K562 (cell line): Measurements from ENCODE around the gene TMIGD2. TPM values are rescaled to one million over a fixed set of nuclear protein-coding genes. Genes with fewer than 3 reads are reported as not detected.

Experiments used
- DIDO1 ChIP-seq: fragments of 450-650 bp; IDR thresholded peaks from 2 replicates; pipeline ENCODE4 v1.6.1; 2016; ENCODE audit warnings: low read depth, missing biosample characterization, missing genetic modification characterization
- E2F3 ChIP-seq: fragments of 250-450 bp; sonication (Bioruptor Pico); IDR thresholded peaks from 2 replicates; pipeline ENCODE4 v1.4.0; 2020; ENCODE audit warnings: mild to moderate bottlenecking
- EWSR1 ChIP-seq: fragments of 450-650 bp; IDR thresholded peaks from 2 replicates; pipeline ENCODE4 v1.6.1; 2018; ENCODE audit warnings: borderline replicate concordance, mild to moderate bottlenecking, low read depth, moderate library complexity; ENCODE audit not compliant: partially characterized antibody
- IRF2 ChIP-seq: sonication (generic); formaldehyde crosslinking; IDR thresholded peaks from 2 replicates; pipeline ENCODE4 v1.8.1; 2022; ENCODE audit warnings: mild to moderate bottlenecking, missing genetic modification reagents
- MEF2D ChIP-seq: conservative IDR thresholded peaks from 2 replicates; pipeline ENCODE4 v1.6.1; 2016; ENCODE audit warnings: low read depth, missing genetic modification characterization, missing compliant biosample characterization
- MTA3 ChIP-seq: fragments of 450-650 bp; formaldehyde crosslinking; IDR thresholded peaks from 2 replicates; pipeline ENCODE4 v1.6.1; 2017; ENCODE audit warnings: mild to moderate bottlenecking, borderline replicate concordance
- NCOA6 ChIP-seq: fragments of 450-650 bp; IDR thresholded peaks from 2 replicates; pipeline ENCODE4 v1.6.1; 2017; ENCODE audit warnings: mild to moderate bottlenecking
- PTRF ChIP-seq: fragments of 450-650 bp; IDR thresholded peaks from 2 replicates; pipeline ENCODE4 v1.6.1; 2016; ENCODE audit warnings: mild to moderate bottlenecking, missing genetic modification characterization, missing compliant biosample characterization
- PTTG1 ChIP-seq: fragments of 450-650 bp; IDR thresholded peaks from 2 replicates; pipeline ENCODE4 v1.6.1; 2016; ENCODE audit warnings: low read depth, mild to moderate bottlenecking, missing genetic modification characterization, missing compliant biosample characterization
- RBM15 ChIP-seq: fragments of 200-400 bp; formaldehyde crosslinking; IDR thresholded peaks from 2 replicates; pipeline ENCODE4 v1.6.1; 2018; ENCODE audit warnings: mild to moderate bottlenecking, low read length, moderate library complexity; ENCODE audit not compliant: insufficient read depth
- SP1 ChIP-seq: sonication (generic); formaldehyde crosslinking; IDR thresholded peaks from 2 replicates; pipeline ENCODE4 v1.8.1; 2022; ENCODE audit warnings: mild to moderate bottlenecking, missing genetic modification reagents
- STAT5B ChIP-seq: fragments of 250-450 bp; sonication (Bioruptor Pico); IDR thresholded peaks from 2 replicates; pipeline ENCODE4 v1.8.0; 2021; ENCODE audit warnings: mild to moderate bottlenecking, inconsistent platforms
- TARDBP ChIP-seq: fragments of 450-650 bp; IDR thresholded peaks from 2 replicates; pipeline ENCODE4 v1.6.1; 2016
- TBP ChIP-seq: optimal IDR thresholded peaks from 2 replicates; pipeline ENCODE3; 2011; ENCODE audit warnings: low read depth, low read length, improper control_type of control experiment
- ZNF24 ChIP-seq: fragments of 450-650 bp; IDR thresholded peaks from 2 replicates; pipeline ENCODE4 v1.6.1; 2016
- ZNF584 ChIP-seq: fragments of 200-800 bp; sonication (Bioruptor generic); IDR thresholded peaks from 2 replicates; pipeline ENCODE4 v1.6.1; 2016; ENCODE audit warnings: low read depth, mild to moderate bottlenecking, missing genetic modification characterization, missing compliant biosample characterization
- ZNF766 ChIP-seq: fragments of 200-800 bp; sonication (Bioruptor generic); conservative IDR thresholded peaks from 2 replicates; pipeline ENCODE4 v1.6.1; 2016; ENCODE audit warnings: missing genetic modification characterization, missing compliant biosample characterization
- polyA plus RNA-seq, 8 experiments: library from polyadenylated mRNA; depleted of rRNA in 4 of 8; stranded (reverse) in 5 of 8; unstranded in 3 of 8; fragments of >200 nt; fragmentation: Nextera tagmentation in 2 of 8; fragmentation: Illumina TruSeq in 1 of 8; extraction: Ambion mirVana in 2 of 8; extraction: Trizol in 1 of 8; gene quantifications; 2 replicates each; pipeline versions ENCODE4 v1.2.1 to v1.2.3, GENCODE V29; 2011 to 2014; ENCODE audit warnings: inconsistent platforms in 1 of 8, missing spikeins in 1 of 8
- total RNA-seq, 7 experiments: library from RNA; depleted of rRNA in 6 of 7; stranded (reverse); fragments of >200 nt in 6 of 7; fragmentation: Illumina TruSeq in 2 of 7; extraction: Trizol in 2 of 7; gene quantifications; 2 replicates each; pipeline versions ENCODE4 v1.2.1 to v1.2.3, GENCODE V29; 2011 to 2021; ENCODE audit warnings: low replicate concordance in 1 of 7
- TF ChIP-seq, protein P1 (sequence below): fragments of 200-800 bp; sonication (Bioruptor generic); IDR thresholded peaks from 2 replicates; pipeline ENCODE4 v1.6.1; 2016; ENCODE audit warnings: missing genetic modification characterization, missing compliant biosample characterization
- TF ChIP-seq, protein P2 (sequence below): fragments of 450-650 bp; IDR thresholded peaks from 2 replicates; pipeline ENCODE4 v1.6.1; 2016; ENCODE audit warnings: missing biosample characterization, missing genetic modification characterization
- TF ChIP-seq, protein P3 (sequence below): sonication (generic); formaldehyde crosslinking; IDR thresholded peaks from 2 replicates; pipeline ENCODE4 v1.8.1; 2022; ENCODE audit warnings: missing genetic modification reagents
- TF ChIP-seq, protein P4 (sequence below): sonication (generic); formaldehyde crosslinking; IDR thresholded peaks from 2 replicates; pipeline ENCODE4 v1.8.0; 2022; ENCODE audit warnings: mild to moderate bottlenecking, missing genetic modification reagents, borderline replicate concordance

Gene TMIGD2
- total and polyA plus RNA-seq, 9 of the 15 experiments (the other 6 are each of a cell fraction or from before 2014, with no cell fraction given): not detected

DNA sequence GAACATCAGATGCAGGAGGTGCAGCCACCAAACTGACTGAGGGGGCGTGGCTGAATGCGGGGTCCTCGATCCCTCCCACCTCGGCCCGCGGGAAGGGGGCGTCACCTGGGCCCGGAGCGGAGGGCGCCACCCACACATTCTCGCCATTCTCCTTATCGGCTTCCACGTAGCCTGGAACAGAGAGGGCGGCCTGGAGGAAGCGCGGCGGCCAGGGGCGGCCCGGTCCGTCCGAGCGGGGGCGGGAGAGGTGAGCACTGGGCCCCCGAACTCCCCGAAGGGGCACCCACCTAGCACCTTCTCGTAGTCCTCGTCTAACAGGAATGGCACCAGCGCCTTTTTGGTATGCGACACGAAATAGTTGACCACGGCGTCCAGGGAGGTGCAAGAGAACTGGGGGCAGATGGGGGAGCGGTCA, 24.7 kb upstream of the TMIGD2 start (continued):
- TF ChIP-seq SP1 (CRISPR knock-in tag): peak; percentile 55; the same call in 1 of the 2 replicates
- no peak for TF ChIP-seq RBM15
- TF ChIP-seq, protein P1, sequence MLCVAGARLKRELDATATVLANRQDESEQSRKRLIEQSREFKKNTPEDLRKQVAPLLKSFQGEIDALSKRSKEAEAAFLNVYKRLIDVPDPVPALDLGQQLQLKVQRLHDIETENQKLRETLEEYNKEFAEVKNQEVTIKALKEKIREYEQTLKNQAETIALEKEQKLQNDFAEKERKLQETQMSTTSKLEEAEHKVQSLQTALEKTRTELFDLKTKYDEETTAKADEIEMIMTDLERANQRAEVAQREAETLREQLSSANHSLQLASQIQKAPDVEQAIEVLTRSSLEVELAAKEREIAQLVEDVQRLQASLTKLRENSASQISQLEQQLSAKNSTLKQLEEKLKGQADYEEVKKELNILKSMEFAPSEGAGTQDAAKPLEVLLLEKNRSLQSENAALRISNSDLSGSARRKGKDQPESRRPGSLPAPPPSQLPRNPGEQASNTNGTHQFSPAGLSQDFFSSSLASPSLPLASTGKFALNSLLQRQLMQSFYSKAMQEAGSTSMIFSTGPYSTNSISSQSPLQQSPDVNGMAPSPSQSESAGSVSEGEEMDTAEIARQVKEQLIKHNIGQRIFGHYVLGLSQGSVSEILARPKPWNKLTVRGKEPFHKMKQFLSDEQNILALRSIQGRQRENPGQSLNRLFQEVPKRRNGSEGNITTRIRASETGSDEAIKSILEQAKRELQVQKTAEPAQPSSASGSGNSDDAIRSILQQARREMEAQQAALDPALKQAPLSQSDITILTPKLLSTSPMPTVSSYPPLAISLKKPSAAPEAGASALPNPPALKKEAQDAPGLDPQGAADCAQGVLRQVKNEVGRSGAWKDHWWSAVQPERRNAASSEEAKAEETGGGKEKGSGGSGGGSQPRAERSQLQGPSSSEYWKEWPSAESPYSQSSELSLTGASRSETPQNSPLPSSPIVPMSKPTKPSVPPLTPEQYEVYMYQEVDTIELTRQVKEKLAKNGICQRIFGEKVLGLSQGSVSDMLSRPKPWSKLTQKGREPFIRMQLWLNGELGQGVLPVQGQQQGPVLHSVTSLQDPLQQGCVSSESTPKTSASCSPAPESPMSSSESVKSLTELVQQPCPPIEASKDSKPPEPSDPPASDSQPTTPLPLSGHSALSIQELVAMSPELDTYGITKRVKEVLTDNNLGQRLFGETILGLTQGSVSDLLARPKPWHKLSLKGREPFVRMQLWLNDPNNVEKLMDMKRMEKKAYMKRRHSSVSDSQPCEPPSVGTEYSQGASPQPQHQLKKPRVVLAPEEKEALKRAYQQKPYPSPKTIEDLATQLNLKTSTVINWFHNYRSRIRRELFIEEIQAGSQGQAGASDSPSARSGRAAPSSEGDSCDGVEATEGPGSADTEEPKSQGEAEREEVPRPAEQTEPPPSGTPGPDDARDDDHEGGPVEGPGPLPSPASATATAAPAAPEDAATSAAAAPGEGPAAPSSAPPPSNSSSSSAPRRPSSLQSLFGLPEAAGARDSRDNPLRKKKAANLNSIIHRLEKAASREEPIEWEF (CRISPR knock-in tag): no peak
- TF ChIP-seq MTA3: 0 out of 2 replicates have a peak, but pooled peaks have one; percentile 42
- no peak for TF ChIP-seq PTTG1 (tag)
- no peak for TF ChIP-seq STAT5B
- TF ChIP-seq TARDBP: no peak
- TF ChIP-seq E2F3 (CRISPR knock-in tag): no peak
- no peak for TF ChIP-seq ZNF584 (CRISPR knock-in tag)
- TF ChIP-seq, protein P2, sequence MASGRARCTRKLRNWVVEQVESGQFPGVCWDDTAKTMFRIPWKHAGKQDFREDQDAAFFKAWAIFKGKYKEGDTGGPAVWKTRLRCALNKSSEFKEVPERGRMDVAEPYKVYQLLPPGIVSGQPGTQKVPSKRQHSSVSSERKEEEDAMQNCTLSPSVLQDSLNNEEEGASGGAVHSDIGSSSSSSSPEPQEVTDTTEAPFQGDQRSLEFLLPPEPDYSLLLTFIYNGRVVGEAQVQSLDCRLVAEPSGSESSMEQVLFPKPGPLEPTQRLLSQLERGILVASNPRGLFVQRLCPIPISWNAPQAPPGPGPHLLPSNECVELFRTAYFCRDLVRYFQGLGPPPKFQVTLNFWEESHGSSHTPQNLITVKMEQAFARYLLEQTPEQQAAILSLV: no peak
- TF ChIP-seq, protein P3, sequence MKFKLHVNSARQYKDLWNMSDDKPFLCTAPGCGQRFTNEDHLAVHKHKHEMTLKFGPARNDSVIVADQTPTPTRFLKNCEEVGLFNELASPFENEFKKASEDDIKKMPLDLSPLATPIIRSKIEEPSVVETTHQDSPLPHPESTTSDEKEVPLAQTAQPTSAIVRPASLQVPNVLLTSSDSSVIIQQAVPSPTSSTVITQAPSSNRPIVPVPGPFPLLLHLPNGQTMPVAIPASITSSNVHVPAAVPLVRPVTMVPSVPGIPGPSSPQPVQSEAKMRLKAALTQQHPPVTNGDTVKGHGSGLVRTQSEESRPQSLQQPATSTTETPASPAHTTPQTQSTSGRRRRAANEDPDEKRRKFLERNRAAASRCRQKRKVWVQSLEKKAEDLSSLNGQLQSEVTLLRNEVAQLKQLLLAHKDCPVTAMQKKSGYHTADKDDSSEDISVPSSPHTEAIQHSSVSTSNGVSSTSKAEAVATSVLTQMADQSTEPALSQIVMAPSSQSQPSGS (CRISPR knock-in tag): no peak
- TF ChIP-seq MEF2D: no peak
- TF ChIP-seq DIDO1 (tag): no peak
- TF ChIP-seq ZNF24: no peak
- TF ChIP-seq PTRF: no peak
- TF ChIP-seq ZNF766 (CRISPR knock-in tag): no peak
- no peak for TF ChIP-seq IRF2 (CRISPR knock-in tag)
- TF ChIP-seq NCOA6: no peak
- TF ChIP-seq, protein P4, sequence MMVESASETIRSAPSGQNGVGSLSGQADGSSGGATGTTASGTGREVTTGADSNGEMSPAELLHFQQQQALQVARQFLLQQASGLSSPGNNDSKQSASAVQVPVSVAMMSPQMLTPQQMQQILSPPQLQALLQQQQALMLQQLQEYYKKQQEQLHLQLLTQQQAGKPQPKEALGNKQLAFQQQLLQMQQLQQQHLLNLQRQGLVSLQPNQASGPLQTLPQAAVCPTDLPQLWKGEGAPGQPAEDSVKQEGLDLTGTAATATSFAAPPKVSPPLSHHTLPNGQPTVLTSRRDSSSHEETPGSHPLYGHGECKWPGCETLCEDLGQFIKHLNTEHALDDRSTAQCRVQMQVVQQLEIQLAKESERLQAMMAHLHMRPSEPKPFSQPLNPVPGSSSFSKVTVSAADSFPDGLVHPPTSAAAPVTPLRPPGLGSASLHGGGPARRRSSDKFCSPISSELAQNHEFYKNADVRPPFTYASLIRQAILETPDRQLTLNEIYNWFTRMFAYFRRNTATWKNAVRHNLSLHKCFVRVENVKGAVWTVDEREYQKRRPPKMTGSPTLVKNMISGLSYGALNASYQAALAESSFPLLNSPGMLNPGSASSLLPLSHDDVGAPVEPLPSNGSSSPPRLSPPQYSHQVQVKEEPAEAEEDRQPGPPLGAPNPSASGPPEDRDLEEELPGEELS (CRISPR knock-in tag): no peak
- no peak for TF ChIP-seq TBP
- TF ChIP-seq EWSR1: no peak
